Mesenchymal stem cell (in vitro differentiated cells and primary cell): ENCODE data around the gene KIF26B.
A peak's percentile ranks its signal among the peaks of the same experiment; 100 is the strongest.

ENCODE experiments used
- DNase-seq: peaks from one replicate; pipeline ENCODE4 v3.0.0-alpha.2; 2013
- H2AFZ ChIP-seq: one replicate; pipeline ENCODE4 v1.6.1; 2013; ENCODE audit warnings: low read depth, mild to moderate bottlenecking, control low read depth, inconsistent platforms, low read length, moderate library complexity
- H2AK5ac ChIP-seq: 2 replicates; pipeline ENCODE4 v1.6.1; 2013; ENCODE audit warnings: low read length, moderate library complexity, mild to moderate bottlenecking, inconsistent platforms; ENCODE audit not compliant: severe bottlenecking
- H2BK120ac ChIP-seq: one replicate; pipeline ENCODE4 v1.6.1; 2013; ENCODE audit warnings: low read depth, mild to moderate bottlenecking, inconsistent platforms, low read length, moderate library complexity
- H2BK12ac ChIP-seq, 2 experiments: one replicate each; pipeline ENCODE4 v1.6.1; 2013; ENCODE audit warnings: inconsistent platforms in 2 of 2, low read length in 2 of 2, mild to moderate bottlenecking in 2 of 2, moderate library complexity in 2 of 2, control low read depth in 1 of 2
- H2BK15ac ChIP-seq: one replicate; pipeline ENCODE4 v1.6.1; 2013; ENCODE audit warnings: mild to moderate bottlenecking, low read depth, inconsistent platforms; ENCODE audit not compliant: poor library complexity, severe bottlenecking
- H2BK5ac ChIP-seq: 2 replicates; pipeline ENCODE4 v1.6.1; 2013; ENCODE audit warnings: low read depth, mild to moderate bottlenecking, low read length, control low read depth, inconsistent platforms; ENCODE audit not compliant: poor library complexity, severe bottlenecking
- H3K14ac ChIP-seq, 2 experiments: one replicate each; pipeline ENCODE4 v1.6.1; 2013; ENCODE audit warnings: inconsistent platforms in 2 of 2, low read length in 2 of 2, control low read depth in 1 of 2, mild to moderate bottlenecking in 1 of 2, moderate library complexity in 1 of 2
- H3K18ac ChIP-seq, 2 experiments: one replicate each; pipeline ENCODE4 v1.6.1; 2013; ENCODE audit warnings: inconsistent platforms in 2 of 2, low read length in 2 of 2, control low read depth in 1 of 2, low read depth in 1 of 2, mild to moderate bottlenecking in 1 of 2
- H3K23ac ChIP-seq, 2 experiments: one replicate each; pipeline ENCODE4 v1.6.1; 2013; ENCODE audit warnings: inconsistent platforms in 2 of 2, low read length in 2 of 2, mild to moderate bottlenecking in 2 of 2, moderate library complexity in 2 of 2, control low read depth in 1 of 2
- H3K27ac ChIP-seq: 2 replicates; pipeline ENCODE4 v1.5.1; 2013; ENCODE audit warnings: mild to moderate bottlenecking, moderate library complexity, low read length, control low read depth, inconsistent platforms; ENCODE audit not compliant: poor library complexity, severe bottlenecking
- H3K27me3 ChIP-seq, 2 experiments: 2 replicates each; pipeline versions ENCODE4 v1.6.1 to v1.7.0; 2013; ENCODE audit warnings: low read length in 2 of 2, mild to moderate bottlenecking in 2 of 2, moderate library complexity in 2 of 2, control low read depth in 1 of 2, inconsistent platforms in 1 of 2; ENCODE audit not compliant: control insufficient read depth in 1 of 2, insufficient read depth in 1 of 2
- H3K36me3 ChIP-seq, 2 experiments: 2 replicates each; pipeline versions ENCODE4 v1.6.1 to v1.7.0; 2013; ENCODE audit warnings: low read length in 2 of 2, control low read depth in 1 of 2, inconsistent platforms in 1 of 2, low read depth in 1 of 2, mild to moderate bottlenecking in 1 of 2; ENCODE audit not compliant: insufficient read depth in 2 of 2, control insufficient read depth in 1 of 2
- H3K4ac ChIP-seq, 2 experiments: one replicate each; pipeline ENCODE4 v1.6.1; 2013; ENCODE audit warnings: inconsistent platforms in 2 of 2, low read length in 2 of 2, mild to moderate bottlenecking in 2 of 2, moderate library complexity in 2 of 2, control low read depth in 1 of 2, low read depth in 1 of 2
- H3K4me1 ChIP-seq: 2 replicates; pipeline ENCODE4 v1.6.1; 2013; ENCODE audit warnings: low read depth, low read length, control low read depth; ENCODE audit not compliant: control insufficient read depth, insufficient read depth
- H3K4me2 ChIP-seq: 2 replicates; pipeline ENCODE4 v1.6.1; 2013; ENCODE audit warnings: low read length, mild to moderate bottlenecking, inconsistent platforms; ENCODE audit not compliant: poor library complexity, severe bottlenecking
- H3K4me3 ChIP-seq, 2 experiments: 2 replicates each; pipeline versions ENCODE4 v1.5.1 to v1.7.0; 2013; ENCODE audit warnings: low read length in 2 of 2, mild to moderate bottlenecking in 2 of 2, control low read depth in 1 of 2, low read depth in 1 of 2; ENCODE audit not compliant: insufficient read depth in 1 of 2
- H3K79me1 ChIP-seq: replicated peaks from 2 replicates; pipeline ENCODE4 v1.6.1; 2013; ENCODE audit warnings: mild to moderate bottlenecking, control low read depth, low read length, inconsistent platforms; ENCODE audit not compliant: poor library complexity, severe bottlenecking
- H3K9ac ChIP-seq: 2 replicates; pipeline ENCODE4 v1.7.0; 2013; ENCODE audit warnings: mild to moderate bottlenecking, low read length, moderate library complexity
- H3K9me3 ChIP-seq: 2 replicates; pipeline ENCODE4 v1.7.0; 2013; ENCODE audit warnings: mild to moderate bottlenecking, low read length; ENCODE audit not compliant: control insufficient read depth
- H4K8ac ChIP-seq: one replicate; pipeline ENCODE4 v1.6.1; 2013; ENCODE audit warnings: inconsistent platforms, mild to moderate bottlenecking, low read length, moderate library complexity
- H4K91ac ChIP-seq: one replicate; pipeline ENCODE4 v1.6.1; 2013; ENCODE audit warnings: mild to moderate bottlenecking, low read length, inconsistent platforms
- WGBS: methylation state at CpG from one replicate; pipeline ENCODE4 v1.1.7; 2013; ENCODE audit warnings: mixed read lengths; 5-methylcytosine and 5-hydroxymethylcytosine counted together

Gene KIF26B

GRCh38 chr1:245566952-245567351 is 412.2 kb downstream of the KIF26B start:
- H3K36me3 ChIP-seq = no peaks in the 10 kb centered on the region
- H4K8ac ChIP-seq = no peak overlapping the region
- peaks cover 10 to 20% of the 10 kb centered on the region in 2 experiments for H3K27me3 ChIP-seq
- no peaks in the 10 kb centered on the region for H3K4me1 ChIP-seq
- no peaks in the 10 kb centered on the region for H3K9me3 ChIP-seq
- no peak overlapping the region for H2BK12ac ChIP-seq
- H3K79me1 ChIP-seq = no peaks in the 10 kb centered on the region
- H3K23ac ChIP-seq = no peak overlapping the region
- WGBS = 3% methylated on average over 6 of the region's 6 CpGs
- no peak overlapping the region for H3K4me3 ChIP-seq
- H3K27ac ChIP-seq = no peak overlapping the region
- DNase-seq = peak; percentile 79
- peak overlapping the region; percentile 25 to 90 for H3K18ac ChIP-seq
- H3K14ac ChIP-seq = no peak overlapping the region
- H2BK15ac ChIP-seq = no peak overlapping the region
- no peak overlapping the region for H3K4me2 ChIP-seq
- H2AK5ac ChIP-seq = no peak overlapping the region
- H2AFZ ChIP-seq = no peak overlapping the region
- H3K4ac ChIP-seq = no peak overlapping the region
- H3K9ac ChIP-seq = no peak overlapping the region
- no peak overlapping the region for H2BK5ac ChIP-seq
- no peak overlapping the region for H4K91ac ChIP-seq
- H2BK120ac ChIP-seq = no peak overlapping the region

GRCh38 chr1:245571815-245572294 is 417.1 kb downstream of the KIF26B start:
- Histone ChIP-seq H2AK5ac (no peak overlapping the region), H3K14ac (peak overlapping the region in 1 of 2 experiments; percentile 9), H2BK5ac (no peak overlapping the region), H3K36me3 (no peaks in the 10 kb centered on the region), H3K4me3 (no peak overlapping the region), H3K9ac (no peak overlapping the region), H2AFZ (no peak overlapping the region), H4K91ac (no peak overlapping the region), H2BK12ac (peak overlapping the region; percentile 59), H3K27me3 (peaks cover 0 to 26% of the 10 kb centered on the region in 2 experiments), H3K9me3 (no peaks in the 10 kb centered on the region), H3K4me1 (no peaks in the 10 kb centered on the region), H3K4me2 (no peak overlapping the region), H3K79me1 (no peaks in the 10 kb centered on the region), H4K8ac (no peak overlapping the region), H2BK120ac (no peak overlapping the region), H3K23ac (no peak overlapping the region), H3K4ac (no peak overlapping the region), H2BK15ac (no peak overlapping the region), H3K18ac (peak overlapping the region; percentile 37 to 42), H3K27ac (no peak overlapping the region)
- 52% methylated on average over 11 of the region's 11 CpGs for WGBS
- DNase-seq = no peak

GRCh38 chr1:245572709-245573108 is 417.9 kb downstream of the KIF26B start:
- no peak overlapping the region for H2AK5ac ChIP-seq
- DNase-seq = no peak
- H3K4me2 ChIP-seq = no peak overlapping the region
- H3K23ac ChIP-seq = no peak overlapping the region
- H2BK120ac ChIP-seq = no peak overlapping the region
- H4K8ac ChIP-seq = no peak overlapping the region
- no peak overlapping the region for H3K9ac ChIP-seq
- no peak overlapping the region for H2BK12ac ChIP-seq
- no peak overlapping the region for H2BK5ac ChIP-seq
- no peak overlapping the region for H3K27ac ChIP-seq
- no peak overlapping the region for H2BK15ac ChIP-seq
- no peak overlapping the region for H3K4ac ChIP-seq
- no peak overlapping the region for H4K91ac ChIP-seq
- no peak overlapping the region for H2AFZ ChIP-seq
- WGBS = 94% methylated on average over 7 of the region's 7 CpGs
- H3K79me1 ChIP-seq = no peaks in the 10 kb centered on the region
- peaks cover 5 to 31% of the 10 kb centered on the region in 2 experiments for H3K27me3 ChIP-seq
- no peak overlapping the region for H3K18ac ChIP-seq
- H3K36me3 ChIP-seq = no peaks in the 10 kb centered on the region
- no peak overlapping the region for H3K14ac ChIP-seq
- H3K4me3 ChIP-seq = no peak overlapping the region
- H3K4me1 ChIP-seq = no peaks in the 10 kb centered on the region
- H3K9me3 ChIP-seq = no peaks in the 10 kb centered on the region

- Histone ChIP-seq H4K91ac (no peak overlapping the region), H3K27ac (no peak overlapping the region), H3K4ac (no peak overlapping the region), H2AK5ac (no peak overlapping the region), H3K9me3 (no peaks in the 10 kb centered on the region), H2BK5ac (no peak overlapping the region), H2BK120ac (no peak overlapping the region), H3K36me3 (no peaks in the 10 kb centered on the region), H3K23ac (no peak overlapping the region), H2BK15ac (no peak overlapping the region), H3K4me2 (no peak overlapping the region), H3K9ac (no peak overlapping the region), H2AFZ (no peak overlapping the region), H3K4me1 (peaks cover 7% of the 10 kb centered on the region), H3K27me3 (peaks cover 16 to 46% of the 10 kb centered on the region in 2 experiments), H3K79me1 (no peaks in the 10 kb centered on the region), H2BK12ac (no peak overlapping the region), H3K18ac (no peak overlapping the region), H3K4me3 (no peak overlapping the region), H4K8ac (no peak overlapping the region), H3K14ac (no peak overlapping the region)
- WGBS = 5% methylated on average over 1 of the region's 2 CpGs
- peak; percentile 33 for DNase-seq
Observed at GRCh38 chr1:245575710-245576109, 420.9 kb downstream of the KIF26B start.
